HepG2 (cell line): ENCODE data around the gene SCFD2. TPM values are rescaled to one million over a fixed set of nuclear protein-coding genes. Genes with fewer than 3 reads are reported as not detected.
A peak's percentile ranks its signal among the peaks of the same experiment; 100 is the strongest.

Source experiments
- ATAC-seq: fragments of 200-7000 bp; cut with Tn5 transposase; 3 replicates; pipeline ENCODE4 v1.9.1; 2020; ENCODE audit warnings: mild to moderate bottlenecking, moderate library complexity
- BruUV-seq: library from RNA; stranded (reverse); fragments of 400-500 nt; replicated peaks from 2 replicates; lab custom pipeline; 2021; lab: Mats Ljungman, UMichigan
- CTCF ChIA-PET: fragments of 300-600 bp; formaldehyde crosslinking; extraction: SDS; loops from one replicate; lab custom pipeline; 2021; ENCODE audit warnings: low total read pairs, inconsistent platforms, low intra/inter-chr PET ratio; lab: Yijun Ruan, JAX
- POLR2A ChIA-PET: fragments of 350-600 bp; sonication (Branson Sonifier 250); formaldehyde crosslinking; loops from one replicate; lab custom pipeline; 2020; ENCODE audit warnings: antibody characterized with exemption, inconsistent platforms; lab: Yijun Ruan, JAX
- DNase-seq: peaks from one replicate; pipeline ENCODE4 v3.0.0-alpha.2; 2015; ENCODE audit warnings: low spot score
- FAIRE-seq: peaks from 3 replicates; lab custom pipeline; 2011; peaks lifted over from hg19 to GRCh38; lab: Jason Lieb, UNC
- H2AFZ ChIP-seq: one replicate; pipeline ENCODE4 v1.6.1; 2011; ENCODE audit warnings: low read length, inconsistent platforms
- H3K27ac ChIP-seq: fragments of 300-600 bp; 3 replicates; pipeline ENCODE4 v1.8.0; 2011; ENCODE audit warnings: mixed run types, mild to moderate bottlenecking, mixed read lengths, low read length, inconsistent platforms; ENCODE audit not compliant: insufficient read depth; ENCODE audit errors: extremely low read length
- H3K27me3 ChIP-seq, 2 experiments: fragments of 200-600 bp in 1 of 2; 2 replicates in 1 of 2; 3 replicates in 1 of 2; pipeline versions ENCODE4 v1.6.0 to v1.8.0; 2011; ENCODE audit warnings: low read length in 2 of 2, mild to moderate bottlenecking in 2 of 2, moderate library complexity in 2 of 2, inconsistent platforms in 1 of 2; ENCODE audit not compliant: insufficient read depth in 2 of 2, control insufficient read depth in 1 of 2
- H3K36me3 ChIP-seq, 2 experiments: fragments of 200-600 bp in 1 of 2; replicated peaks in 1 of 2; 2 replicates in 1 of 2; 3 replicates in 1 of 2; pipeline versions ENCODE4 v1.5.1 to v1.8.0; 2011; ENCODE audit warnings: low read length in 2 of 2, inconsistent platforms in 1 of 2; ENCODE audit not compliant: insufficient read depth in 2 of 2, control insufficient read depth in 1 of 2
- H3K4me1 ChIP-seq: 2 replicates; pipeline ENCODE4 v1.5.1; 2012; ENCODE audit warnings: low read length, inconsistent platforms; ENCODE audit not compliant: insufficient read depth
- H3K4me2 ChIP-seq: 2 replicates; pipeline ENCODE4 v1.6.0; 2011; ENCODE audit warnings: low read depth, low read length, inconsistent platforms
- H3K4me3 ChIP-seq, 3 experiments: fragments of 200-600 bp in 1 of 3; sonication (generic), shearing (Covaris generic) in 1 of 3; replicated peaks in 1 of 3; 2 replicates each; pipeline ENCODE4 v1.5.1; 2011 to 2016; ENCODE audit warnings: low read length in 3 of 3, inconsistent platforms in 2 of 3, low read depth in 2 of 3, mild to moderate bottlenecking in 2 of 3, control low read depth in 1 of 3, mixed read lengths in 1 of 3; ENCODE audit not compliant: insufficient read depth in 1 of 3
- H3K79me2 ChIP-seq: one replicate; pipeline ENCODE4 v1.6.1; 2011; ENCODE audit warnings: low read length, inconsistent platforms; ENCODE audit not compliant: insufficient read depth
- H3K9ac ChIP-seq: 2 replicates; pipeline ENCODE4 v1.6.0; 2011; ENCODE audit warnings: mild to moderate bottlenecking, low read depth, low read length, inconsistent platforms; ENCODE audit not compliant: insufficient read depth
- H3K9me3 ChIP-seq: 2 replicates; pipeline ENCODE4 v1.5.1; 2012; ENCODE audit warnings: mild to moderate bottlenecking, low read length
- H4K20me1 ChIP-seq: 2 replicates; pipeline ENCODE4 v1.6.0; 2011; ENCODE audit warnings: inconsistent platforms, mild to moderate bottlenecking, low read length, moderate library complexity; ENCODE audit not compliant: insufficient read depth
- CEBPB ChIP-seq: IDR thresholded peaks from 2 replicates; pipeline ENCODE4 v1.6.1; 2011; ENCODE audit warnings: low read depth, low read length, improper control_type of control experiment, borderline replicate concordance
- FOXO1 ChIP-seq: sonication (generic); formaldehyde crosslinking; IDR thresholded peaks from 2 replicates; pipeline ENCODE4 v1.4.0; 2020; ENCODE audit warnings: missing genetic modification reagents
- KLF15 ChIP-seq: sonication (generic); formaldehyde crosslinking; IDR thresholded peaks from 2 replicates; pipeline ENCODE4 v1.8.1; 2023; ENCODE audit warnings: borderline replicate concordance, mild to moderate bottlenecking, inconsistent platforms, missing genetic modification reagents, mixed read lengths
- RNF2 ChIP-seq: fragments of 450-650 bp; conservative IDR thresholded peaks from 2 replicates; pipeline ENCODE4 v1.6.1; 2016; ENCODE audit warnings: low read depth
- ZNF251 ChIP-seq: sonication (generic); formaldehyde crosslinking; IDR thresholded peaks from 2 replicates; pipeline ENCODE4 v1.9.0; 2021; ENCODE audit warnings: mild to moderate bottlenecking, missing genetic modification reagents
- ZNF282 ChIP-seq: fragments of 450-650 bp; IDR thresholded peaks from 2 replicates; pipeline ENCODE4 v1.6.1; 2018; ENCODE audit not compliant: partially characterized antibody
- ZNF354B ChIP-seq: sonication (generic); formaldehyde crosslinking; IDR thresholded peaks from 2 replicates; pipeline ENCODE4 v1.8.0; 2022; ENCODE audit warnings: mild to moderate bottlenecking, missing genetic modification reagents
- ZNF552 ChIP-seq: sonication (generic); formaldehyde crosslinking; IDR thresholded peaks from 2 replicates; pipeline ENCODE4 v1.9.0; 2022; ENCODE audit warnings: missing genetic modification reagents, mild to moderate bottlenecking, borderline replicate concordance
- ZNF670 ChIP-seq: sonication (generic); formaldehyde crosslinking; IDR thresholded peaks from 2 replicates; pipeline ENCODE4 v1.8.0; 2022; ENCODE audit warnings: mild to moderate bottlenecking, missing genetic modification reagents, borderline replicate concordance
- ZNF891 ChIP-seq: sonication (generic); formaldehyde crosslinking; IDR thresholded peaks from 2 replicates; pipeline ENCODE4 v1.5.0; 2020; ENCODE audit warnings: mild to moderate bottlenecking, missing genetic modification reagents
- WGBS: methylation state at CpG from one replicate; pipeline ENCODE4 v1.1.6; 2017; ENCODE audit warnings: low lambda C conversion rate; 5-methylcytosine and 5-hydroxymethylcytosine counted together
- in situ Hi-C: cut with HindIII; loops from 2 replicates; pipeline ENCODE4 v1.10.0; 2017; ENCODE audit warnings: low pct_unique_long_range_greater_than_20kb; ENCODE audit not compliant: extremely low pct_ligation_motif_present
- intact Hi-C: fragments of 100-400 bp; cut with micrococcal nuclease; formaldehyde crosslinking; loops from one replicate; pipeline ENCODE4 v1.10.0; 2022; ENCODE audit not compliant: unreplicated experiment
- polyA plus RNA-seq, 8 experiments: library from polyadenylated mRNA; depleted of rRNA in 3 of 8; stranded (reverse) in 7 of 8; unstranded in 1 of 8; fragments of >200 nt; fragmentation: Illumina TruSeq in 4 of 8; extraction: Trizol in 4 of 8; gene quantifications; 2 replicates each; pipeline versions ENCODE4 v1.2.1 to v1.2.3, GENCODE V29; 2011 to 2016; ENCODE audit warnings: low read depth in 4 of 8, missing spikeins in 1 of 8, mixed read lengths in 1 of 8; ENCODE audit not compliant: insufficient read depth in 1 of 8
- total RNA-seq, 5 experiments: library from RNA; depleted of rRNA; stranded (reverse); fragments of >200 nt; fragmentation: Illumina TruSeq; extraction: Trizol; gene quantifications; 2 replicates each; pipeline ENCODE4 v1.2.3, GENCODE V29; 2016; ENCODE audit warnings: low read depth in 1 of 5
- TF ChIP-seq, protein P1 (sequence below): sonication (generic); formaldehyde crosslinking; conservative IDR thresholded peaks from 2 replicates; pipeline ENCODE4 v1.8.0; 2022; ENCODE audit warnings: mild to moderate bottlenecking, moderate library complexity, missing genetic modification reagents
- TF ChIP-seq, protein P2 (sequence below): sonication (generic); formaldehyde crosslinking; IDR thresholded peaks from 2 replicates; pipeline ENCODE4 v1.5.0; 2020; ENCODE audit warnings: missing genetic modification reagents
- TF ChIP-seq, protein P3 (sequence below): sonication (generic); formaldehyde crosslinking; IDR thresholded peaks from 2 replicates; pipeline ENCODE4 v1.4.0; 2020; ENCODE audit warnings: missing genetic modification reagents; ENCODE audit errors: not compliant biosample characterization
- TF ChIP-seq, protein P4 (sequence below): sonication (generic); formaldehyde crosslinking; IDR thresholded peaks from 2 replicates; pipeline ENCODE4 v1.5.0; 2020; ENCODE audit warnings: missing genetic modification reagents

The SCFD2 gene
- total and polyA plus RNA-seq, 2 of the 13 experiments (the other 11 are each of a cell fraction or from before 2014, with no cell fraction given): 4.6 to 15.6 TPM

DNA sequence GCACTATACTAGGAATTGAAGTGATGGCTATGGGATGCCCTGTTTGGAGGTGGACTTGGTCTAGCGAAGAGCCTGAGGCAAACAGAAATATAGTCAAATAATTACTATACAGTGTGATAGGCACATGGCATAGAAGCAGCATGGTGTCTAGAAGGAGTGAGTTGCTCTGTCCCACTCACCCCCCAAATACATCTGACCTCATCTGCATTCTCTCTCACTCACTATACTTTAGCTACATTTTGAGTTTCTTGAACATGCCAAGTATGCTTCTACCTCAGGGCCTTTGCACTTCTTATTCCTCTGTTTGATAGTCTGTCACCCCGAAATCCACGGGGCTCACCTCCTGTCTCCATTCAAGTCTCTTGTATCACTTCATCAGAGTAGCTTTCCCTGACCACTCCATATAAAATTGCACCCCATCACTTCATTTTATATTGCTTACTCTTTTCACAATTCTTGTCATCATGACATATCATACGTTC is 9.0 kb upstream of the SCFD2 start (continued):
- TF ChIP-seq ZNF552 (CRISPR knock-in tag) (no peak), FOXO1 (CRISPR knock-in tag) (no peak), ZNF354B (CRISPR knock-in tag) (no peak), ZNF282 (no peak), ZNF251 (no peak)
- TF ChIP-seq, protein P1, sequence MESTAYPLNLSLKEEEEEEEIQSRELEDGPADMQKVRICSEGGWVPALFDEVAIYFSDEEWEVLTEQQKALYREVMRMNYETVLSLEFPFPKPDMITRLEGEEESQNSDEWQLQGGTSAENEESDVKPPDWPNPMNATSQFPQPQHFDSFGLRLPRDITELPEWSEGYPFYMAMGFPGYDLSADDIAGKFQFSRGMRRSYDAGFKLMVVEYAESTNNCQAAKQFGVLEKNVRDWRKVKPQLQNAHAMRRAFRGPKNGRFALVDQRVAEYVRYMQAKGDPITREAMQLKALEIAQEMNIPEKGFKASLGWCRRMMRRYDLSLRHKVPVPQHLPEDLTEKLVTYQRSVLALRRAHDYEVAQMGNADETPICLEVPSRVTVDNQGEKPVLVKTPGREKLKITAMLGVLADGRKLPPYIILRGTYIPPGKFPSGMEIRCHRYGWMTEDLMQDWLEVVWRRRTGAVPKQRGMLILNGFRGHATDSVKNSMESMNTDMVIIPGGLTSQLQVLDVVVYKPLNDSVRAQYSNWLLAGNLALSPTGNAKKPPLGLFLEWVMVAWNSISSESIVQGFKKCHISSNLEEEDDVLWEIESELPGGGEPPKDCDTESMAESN (CRISPR knock-in tag): no peak
- TF ChIP-seq, all 625 proteins: peak for 0

DNA sequence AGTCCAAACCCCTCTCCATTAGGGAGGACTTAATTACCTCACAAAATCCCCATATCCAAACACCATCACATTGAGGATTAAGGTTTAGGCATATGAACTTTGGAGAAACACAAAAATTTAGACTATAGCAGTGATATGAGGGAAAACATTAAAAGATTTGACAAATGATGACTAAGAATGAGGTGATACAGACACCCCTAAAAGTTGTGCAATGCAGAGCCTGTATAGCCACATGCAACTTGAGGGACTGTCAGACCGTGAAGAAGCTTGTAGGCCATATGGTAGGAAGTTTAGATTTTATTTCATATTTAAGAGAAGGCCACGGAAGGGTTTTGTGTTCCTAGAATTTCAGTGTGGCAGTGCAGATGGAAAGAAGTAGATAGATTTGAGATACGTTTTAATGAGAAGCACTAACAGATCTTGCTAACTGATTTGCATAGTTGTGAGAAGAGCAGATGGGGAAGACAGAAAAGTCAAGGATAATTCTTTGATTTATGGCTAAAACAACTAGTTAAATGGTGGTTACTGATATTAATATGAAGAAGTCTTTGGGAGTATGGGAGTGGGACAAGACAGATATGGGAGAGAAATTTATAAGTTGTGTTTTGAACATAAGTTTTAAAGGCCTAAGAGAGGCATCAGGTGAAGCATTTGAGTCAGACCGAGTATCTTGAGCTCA is 6.1 kb upstream of the SCFD2 start:
- 0 out of 5 replicates have a peak, but pooled peaks cover 0 to 6% of the 10 kb centered on the region in 2 experiments for H3K27me3 ChIP-seq
- POLR2A ChIA-PET: no interaction called here
- DNase-seq: no peak
- H3K9me3 ChIP-seq: no peaks in the 10 kb centered on the region
- peaks cover 20% of the 10 kb centered on the region for H3K4me1 ChIP-seq
- CTCF ChIA-PET: no interaction called here
- no peaks in the 10 kb centered on the region for H4K20me1 ChIP-seq
- H3K9ac ChIP-seq: no peak overlapping the region
- intact Hi-C loops: no loop called here
- in situ Hi-C loops: loop anchor here (10.0 kb wide), 1 partner anchor 357 kb away; no protein-coding TSS in a partner anchor
- no TSS peak for BruUV-seq
- FAIRE-seq: no peak
- H2AFZ ChIP-seq: no peak overlapping the region
- no peaks in the 10 kb centered on the region for H3K79me2 ChIP-seq
- no peak overlapping the region for H3K27ac ChIP-seq
- H3K4me2 ChIP-seq: no peak overlapping the region
- ATAC-seq: no peak
- no peaks in the 10 kb centered on the region for H3K36me3 ChIP-seq
- 13% methylated on average over 4 of the region's 4 CpGs for WGBS
- H3K4me3 ChIP-seq: no peak overlapping the region
- TF ChIP-seq ZNF670 (no peak), CEBPB (peak; percentile 29; the same call in 1 of the 2 replicates), ZNF891 (CRISPR knock-in tag) (no peak), RNF2 (no peak), KLF15 (no peak)
- TF ChIP-seq, protein P2, sequence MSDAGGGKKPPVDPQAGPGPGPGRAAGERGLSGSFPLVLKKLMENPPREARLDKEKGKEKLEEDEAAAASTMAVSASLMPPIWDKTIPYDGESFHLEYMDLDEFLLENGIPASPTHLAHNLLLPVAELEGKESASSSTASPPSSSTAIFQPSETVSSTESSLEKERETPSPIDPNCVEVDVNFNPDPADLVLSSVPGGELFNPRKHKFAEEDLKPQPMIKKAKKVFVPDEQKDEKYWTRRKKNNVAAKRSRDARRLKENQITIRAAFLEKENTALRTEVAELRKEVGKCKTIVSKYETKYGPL (CRISPR knock-in tag): no peak
- TF ChIP-seq, protein P3, sequence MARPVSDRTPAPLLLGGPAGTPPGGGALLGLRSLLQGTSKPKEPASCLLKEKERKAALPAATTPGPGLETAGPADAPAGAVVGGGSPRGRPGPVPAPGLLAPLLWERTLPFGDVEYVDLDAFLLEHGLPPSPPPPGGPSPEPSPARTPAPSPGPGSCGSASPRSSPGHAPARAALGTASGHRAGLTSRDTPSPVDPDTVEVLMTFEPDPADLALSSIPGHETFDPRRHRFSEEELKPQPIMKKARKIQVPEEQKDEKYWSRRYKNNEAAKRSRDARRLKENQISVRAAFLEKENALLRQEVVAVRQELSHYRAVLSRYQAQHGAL (CRISPR knock-in tag): no peak
- TF ChIP-seq, protein P4, sequence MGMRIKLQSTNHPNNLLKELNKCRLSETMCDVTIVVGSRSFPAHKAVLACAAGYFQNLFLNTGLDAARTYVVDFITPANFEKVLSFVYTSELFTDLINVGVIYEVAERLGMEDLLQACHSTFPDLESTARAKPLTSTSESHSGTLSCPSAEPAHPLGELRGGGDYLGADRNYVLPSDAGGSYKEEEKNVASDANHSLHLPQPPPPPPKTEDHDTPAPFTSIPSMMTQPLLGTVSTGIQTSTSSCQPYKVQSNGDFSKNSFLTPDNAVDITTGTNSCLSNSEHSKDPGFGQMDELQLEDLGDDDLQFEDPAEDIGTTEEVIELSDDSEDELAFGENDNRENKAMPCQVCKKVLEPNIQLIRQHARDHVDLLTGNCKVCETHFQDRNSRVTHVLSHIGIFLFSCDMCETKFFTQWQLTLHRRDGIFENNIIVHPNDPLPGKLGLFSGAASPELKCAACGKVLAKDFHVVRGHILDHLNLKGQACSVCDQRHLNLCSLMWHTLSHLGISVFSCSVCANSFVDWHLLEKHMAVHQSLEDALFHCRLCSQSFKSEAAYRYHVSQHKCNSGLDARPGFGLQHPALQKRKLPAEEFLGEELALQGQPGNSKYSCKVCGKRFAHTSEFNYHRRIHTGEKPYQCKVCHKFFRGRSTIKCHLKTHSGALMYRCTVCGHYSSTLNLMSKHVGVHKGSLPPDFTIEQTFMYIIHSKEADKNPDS (CRISPR knock-in tag): no peak
